Measurements from ENCODE around the gene ARID5B. TPM values are rescaled to one million over a fixed set of nuclear protein-coding genes. Genes with fewer than 3 reads are reported as not detected.

ARID5B gene
- total and polyA plus RNA-seq, 2 donors (not counting 1 experiment from before 2014, with no cell fraction given), result 22.4 to 237 TPM

- Mint-ChIP-seq H3K9me3 (ENCODE audit: insufficient read depth) (no peaks in the 10 kb centered on the region), H3K4me1 (peaks cover 23% of the 10 kb centered on the region), H3K4me3 (no peak overlapping the region), H3K27ac (peak overlapping the region; percentile 66), H3K27me3 (no peaks in the 10 kb centered on the region)
- POLR2A ChIA-PET, result no interaction called here
- WGBS (ENCODE audit: insufficient coverage), result 97% methylated on average over 5 of the region's 12 CpGs
- Histone ChIP-seq H3K27me3 (replicated peaks in 1 of 4; ENCODE audit: control extremely low read depth in 1 of 4, control insufficient read depth in 3 of 4, insufficient read depth in 4 of 4, low read length in 3 of 4) (no peaks in the 10 kb centered on the region), H3K79me2 (ENCODE audit: control insufficient read depth, insufficient read depth, low read length) (peaks cover 25% of the 10 kb centered on the region), H2AFZ (ENCODE audit: insufficient read depth, low read depth, low read length, poor library complexity, severe bottlenecking) (no peak overlapping the region), H3K4me3 (ENCODE audit: control extremely low read depth in 1 of 5, extremely low read depth in 1 of 5, insufficient read depth in 1 of 5, low read depth in 2 of 5, low read length in 4 of 5) (no peak overlapping the region), H3K36me3 (replicated peaks in 1 of 2; ENCODE audit: control extremely low read depth in 1 of 2, control insufficient read depth in 1 of 2, extremely low read depth in 1 of 2, insufficient read depth in 2 of 2, low read length in 1 of 2) (peaks cover 5 to 64% of the 10 kb centered on the region in 2 experiments), H3K9me3 (ENCODE audit: control extremely low read depth in 1 of 3, control insufficient read depth in 2 of 3, insufficient read depth in 1 of 3, low read length in 2 of 3) (peaks cover 0 to 2% (median 0%) of the 10 kb centered on the region in 3 donors), H3K9ac (ENCODE audit: low read length) (no peak overlapping the region), H4K20me1 (ENCODE audit: control insufficient read depth, insufficient read depth, low read length, poor library complexity, severe bottlenecking) (no peaks in the 10 kb centered on the region), H3K4me2 (replicated peaks; ENCODE audit: low read depth, low read length, poor library complexity, severe bottlenecking) (no peak overlapping the region), H3K27ac (ENCODE audit: low read length in 2 of 2) (no peak overlapping the region), H3K4me1 (ENCODE audit: control insufficient read depth in 2 of 2, insufficient read depth in 2 of 2, low read length in 2 of 2) (peaks cover 0 to 3% of the 10 kb centered on the region in 2 donors)
- TF ChIP-seq CTCF (IDR thresholded peaks at IDR 0.05) (no peak), EZH2 (IDR thresholded peaks at IDR 0.05; ENCODE audit: borderline replicate concordance, insufficient read depth, low read depth, low read length, poor library complexity, severe bottlenecking) (no peak)
- CTCF ChIA-PET, result interaction anchor here (1.1 kb wide), 1 partner anchor 150 kb away, joined by 3 read pairs; no protein-coding TSS in a partner anchor
- ATAC-seq (ENCODE audit: low read depth) (no peak), DNase-seq (no peak)
- intact Hi-C loops (cut with micrococcal nuclease), result no loop called here
Measured at GRCh38 chr10:62095181-62096122, 194.0 kb downstream of the ARID5B start.

Data from B cell (primary cell).